HepG2 (cell line): ENCODE results near the gene CLCN4. TPM values are rescaled to one million over a fixed set of nuclear protein-coding genes. Genes with fewer than 3 reads are reported as not detected.

ENCODE experiments used
- ATAC-seq: fragments of 200-7000 bp; cut with Tn5 transposase; 3 replicates; pipeline ENCODE4 v1.9.1; 2020; ENCODE audit warnings: mild to moderate bottlenecking, moderate library complexity
- BruUV-seq: library from RNA; stranded (reverse); fragments of 400-500 nt; replicated peaks from 2 replicates; lab custom pipeline; 2021; lab: Mats Ljungman, UMichigan
- CTCF ChIA-PET: fragments of 300-600 bp; formaldehyde crosslinking; extraction: SDS; loops from one replicate; lab custom pipeline; 2021; ENCODE audit warnings: low total read pairs, inconsistent platforms, low intra/inter-chr PET ratio; lab: Yijun Ruan, JAX
- POLR2A ChIA-PET: fragments of 350-600 bp; sonication (Branson Sonifier 250); formaldehyde crosslinking; loops from one replicate; lab custom pipeline; 2020; ENCODE audit warnings: antibody characterized with exemption, inconsistent platforms; lab: Yijun Ruan, JAX
- DNase-seq: peaks from one replicate; pipeline ENCODE4 v3.0.0-alpha.2; 2015; ENCODE audit warnings: low spot score
- FAIRE-seq: peaks from 3 replicates; lab custom pipeline; 2011; peaks lifted over from hg19 to GRCh38; lab: Jason Lieb, UNC
- H2AFZ ChIP-seq: one replicate; pipeline ENCODE4 v1.6.1; 2011; ENCODE audit warnings: low read length, inconsistent platforms
- H3K27ac ChIP-seq: fragments of 300-600 bp; 3 replicates; pipeline ENCODE4 v1.8.0; 2011; ENCODE audit warnings: mixed run types, mild to moderate bottlenecking, mixed read lengths, low read length, inconsistent platforms; ENCODE audit not compliant: insufficient read depth; ENCODE audit errors: extremely low read length
- H3K27me3 ChIP-seq, 2 experiments: fragments of 200-600 bp in 1 of 2; 2 replicates in 1 of 2; 3 replicates in 1 of 2; pipeline versions ENCODE4 v1.6.0 to v1.8.0; 2011; ENCODE audit warnings: low read length in 2 of 2, mild to moderate bottlenecking in 2 of 2, moderate library complexity in 2 of 2, inconsistent platforms in 1 of 2; ENCODE audit not compliant: insufficient read depth in 2 of 2, control insufficient read depth in 1 of 2
- H3K36me3 ChIP-seq, 2 experiments: fragments of 200-600 bp in 1 of 2; replicated peaks in 1 of 2; 2 replicates in 1 of 2; 3 replicates in 1 of 2; pipeline versions ENCODE4 v1.5.1 to v1.8.0; 2011; ENCODE audit warnings: low read length in 2 of 2, inconsistent platforms in 1 of 2; ENCODE audit not compliant: insufficient read depth in 2 of 2, control insufficient read depth in 1 of 2
- H3K4me1 ChIP-seq: 2 replicates; pipeline ENCODE4 v1.5.1; 2012; ENCODE audit warnings: low read length, inconsistent platforms; ENCODE audit not compliant: insufficient read depth
- H3K4me2 ChIP-seq: 2 replicates; pipeline ENCODE4 v1.6.0; 2011; ENCODE audit warnings: low read depth, low read length, inconsistent platforms
- H3K4me3 ChIP-seq, 3 experiments: fragments of 200-600 bp in 1 of 3; sonication (generic), shearing (Covaris generic) in 1 of 3; replicated peaks in 1 of 3; 2 replicates each; pipeline ENCODE4 v1.5.1; 2011 to 2016; ENCODE audit warnings: low read length in 3 of 3, inconsistent platforms in 2 of 3, low read depth in 2 of 3, mild to moderate bottlenecking in 2 of 3, control low read depth in 1 of 3, mixed read lengths in 1 of 3; ENCODE audit not compliant: insufficient read depth in 1 of 3
- H3K79me2 ChIP-seq: one replicate; pipeline ENCODE4 v1.6.1; 2011; ENCODE audit warnings: low read length, inconsistent platforms; ENCODE audit not compliant: insufficient read depth
- H3K9ac ChIP-seq: 2 replicates; pipeline ENCODE4 v1.6.0; 2011; ENCODE audit warnings: mild to moderate bottlenecking, low read depth, low read length, inconsistent platforms; ENCODE audit not compliant: insufficient read depth
- H3K9me3 ChIP-seq: 2 replicates; pipeline ENCODE4 v1.5.1; 2012; ENCODE audit warnings: mild to moderate bottlenecking, low read length
- H4K20me1 ChIP-seq: 2 replicates; pipeline ENCODE4 v1.6.0; 2011; ENCODE audit warnings: inconsistent platforms, mild to moderate bottlenecking, low read length, moderate library complexity; ENCODE audit not compliant: insufficient read depth
- BRCA1 ChIP-seq: sonication (generic); formaldehyde crosslinking; IDR thresholded peaks from 2 replicates; pipeline ENCODE4 v1.4.0; 2020; ENCODE audit warnings: missing genetic modification reagents
- NAIF1 ChIP-seq: sonication (generic); formaldehyde crosslinking; IDR thresholded peaks from 2 replicates; pipeline ENCODE4 v1.5.0; 2020; ENCODE audit warnings: mild to moderate bottlenecking, missing genetic modification reagents, borderline replicate concordance
- ZBTB7A ChIP-seq: sonication (generic); formaldehyde crosslinking; IDR thresholded peaks from 2 replicates; pipeline ENCODE4 v1.8.0; 2022; ENCODE audit warnings: mild to moderate bottlenecking, missing genetic modification reagents
- WGBS: methylation state at CpG from one replicate; pipeline ENCODE4 v1.1.6; 2017; ENCODE audit warnings: low lambda C conversion rate; 5-methylcytosine and 5-hydroxymethylcytosine counted together
- in situ Hi-C: cut with HindIII; loops from 2 replicates; pipeline ENCODE4 v1.10.0; 2017; ENCODE audit warnings: low pct_unique_long_range_greater_than_20kb; ENCODE audit not compliant: extremely low pct_ligation_motif_present
- intact Hi-C: fragments of 100-400 bp; cut with micrococcal nuclease; formaldehyde crosslinking; loops from one replicate; pipeline ENCODE4 v1.10.0; 2022; ENCODE audit not compliant: unreplicated experiment
- polyA plus RNA-seq, 8 experiments: library from polyadenylated mRNA; depleted of rRNA in 3 of 8; stranded (reverse) in 7 of 8; unstranded in 1 of 8; fragments of >200 nt; fragmentation: Illumina TruSeq in 4 of 8; extraction: Trizol in 4 of 8; gene quantifications; 2 replicates each; pipeline versions ENCODE4 v1.2.1 to v1.2.3, GENCODE V29; 2011 to 2016; ENCODE audit warnings: low read depth in 4 of 8, missing spikeins in 1 of 8, mixed read lengths in 1 of 8; ENCODE audit not compliant: insufficient read depth in 1 of 8
- total RNA-seq, 5 experiments: library from RNA; depleted of rRNA; stranded (reverse); fragments of >200 nt; fragmentation: Illumina TruSeq; extraction: Trizol; gene quantifications; 2 replicates each; pipeline ENCODE4 v1.2.3, GENCODE V29; 2016; ENCODE audit warnings: low read depth in 1 of 5
- TF ChIP-seq, protein P1 (sequence below): sonication (generic); formaldehyde crosslinking; IDR thresholded peaks from 2 replicates; pipeline ENCODE4 v1.5.0; 2020; ENCODE audit warnings: mild to moderate bottlenecking, missing genetic modification reagents
- TF ChIP-seq, protein P2 (sequence below): IDR thresholded peaks from 2 replicates; pipeline ENCODE4 v1.6.1; 2016

Gene CLCN4
- total and polyA plus RNA-seq, 2 of the 13 experiments (the other 11 are each of a cell fraction or from before 2014, with no cell fraction given) = 1.8 to 2.5 TPM

DNA sequence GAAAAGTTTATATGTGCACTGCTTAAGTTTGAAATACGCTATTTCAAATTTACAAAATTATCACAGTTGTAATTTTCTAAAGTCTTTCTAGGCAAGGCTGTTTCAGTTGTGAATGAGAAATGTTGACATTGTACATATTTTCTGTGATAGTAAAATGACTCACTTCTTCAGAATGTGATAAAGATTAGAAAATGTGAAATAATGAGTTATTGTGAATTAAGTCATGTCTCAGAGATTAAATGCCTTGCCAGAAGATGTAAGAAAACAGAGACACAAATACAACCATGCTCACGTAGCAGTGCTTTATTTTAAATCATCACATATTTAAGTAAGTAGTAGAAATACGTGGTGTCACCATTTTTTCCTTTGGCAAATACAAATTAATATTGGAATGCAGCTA, 768 bp downstream of the CLCN4 start:
- H3K4me1 ChIP-seq = peaks cover 30% of the 10 kb centered on the region
- no peaks in the 10 kb centered on the region for H3K79me2 ChIP-seq
- ATAC-seq (no peak), DNase-seq (no peak), FAIRE-seq (no peak)
- no peaks in the 10 kb centered on the region for H3K9me3 ChIP-seq
- H3K36me3 ChIP-seq = no peaks in the 10 kb centered on the region
- H3K27me3 ChIP-seq = no peaks in the 10 kb centered on the region
- H2AFZ ChIP-seq = no peak overlapping the region
- H3K27ac ChIP-seq = peak overlapping the region; percentile 85
- CTCF ChIA-PET = interaction anchor here (2.4 kb wide), 1 partner anchor 38 kb away, joined by 11 read pairs; no protein-coding TSS in a partner anchor
- TF ChIP-seq, protein P1, sequence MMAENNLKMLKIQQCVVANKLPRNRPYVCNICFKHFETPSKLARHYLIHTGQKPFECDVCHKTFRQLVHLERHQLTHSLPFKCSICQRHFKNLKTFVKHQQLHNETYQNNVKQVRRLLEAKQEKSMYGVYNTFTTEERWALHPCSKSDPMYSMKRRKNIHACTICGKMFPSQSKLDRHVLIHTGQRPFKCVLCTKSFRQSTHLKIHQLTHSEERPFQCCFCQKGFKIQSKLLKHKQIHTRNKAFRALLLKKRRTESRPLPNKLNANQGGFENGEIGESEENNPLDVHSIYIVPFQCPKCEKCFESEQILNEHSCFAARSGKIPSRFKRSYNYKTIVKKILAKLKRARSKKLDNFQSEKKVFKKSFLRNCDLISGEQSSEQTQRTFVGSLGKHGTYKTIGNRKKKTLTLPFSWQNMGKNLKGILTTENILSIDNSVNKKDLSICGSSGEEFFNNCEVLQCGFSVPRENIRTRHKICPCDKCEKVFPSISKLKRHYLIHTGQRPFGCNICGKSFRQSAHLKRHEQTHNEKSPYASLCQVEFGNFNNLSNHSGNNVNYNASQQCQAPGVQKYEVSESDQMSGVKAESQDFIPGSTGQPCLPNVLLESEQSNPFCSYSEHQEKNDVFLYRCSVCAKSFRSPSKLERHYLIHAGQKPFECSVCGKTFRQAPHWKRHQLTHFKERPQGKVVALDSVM = no peak
- TF ChIP-seq, protein P2, sequence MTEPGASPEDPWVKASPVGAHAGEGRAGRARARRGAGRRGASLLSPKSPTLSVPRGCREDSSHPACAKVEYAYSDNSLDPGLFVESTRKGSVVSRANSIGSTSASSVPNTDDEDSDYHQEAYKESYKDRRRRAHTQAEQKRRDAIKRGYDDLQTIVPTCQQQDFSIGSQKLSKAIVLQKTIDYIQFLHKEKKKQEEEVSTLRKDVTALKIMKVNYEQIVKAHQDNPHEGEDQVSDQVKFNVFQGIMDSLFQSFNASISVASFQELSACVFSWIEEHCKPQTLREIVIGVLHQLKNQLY (CRISPR knock-in tag) = no peak
- TF ChIP-seq NAIF1 (CRISPR knock-in tag) (no peak), ZBTB7A (no peak), BRCA1 (CRISPR knock-in tag) (no peak)
- H3K9ac ChIP-seq = peak overlapping the region; percentile 75; the same call in 1 of the 2 replicates
- in situ Hi-C loops = no loop called here
- H4K20me1 ChIP-seq = no peaks in the 10 kb centered on the region
- 87% methylated on average over 3 of the region's 3 CpGs for WGBS
- POLR2A ChIA-PET = no interaction called here
- H3K4me2 ChIP-seq = peak overlapping the region; percentile 80
- no TSS peak for BruUV-seq
- H3K4me3 ChIP-seq = peak overlapping the region; percentile 60 to 70 (median 62); a peak in 5 of 6 replicates
- intact Hi-C loops = no loop called here
